ENCODE measurements around the gene TFB1M. TPM values are rescaled to one million over a fixed set of nuclear protein-coding genes. Genes with fewer than 3 reads are reported as not detected.
"Not testable (repeated sequence)": the region's sequence is repeated elsewhere in the genome, so short reads cannot be mapped to it uniquely, and the experiment has no call there.

Gene TFB1M
- polyA plus RNA-seq (2013, experiment 1 of 2): 35.6 TPM
- 35.3 TPM for polyA plus RNA-seq (2013, experiment 2 of 2)

- peaks cover 5% of the 10 kb centered on the region for H3K79me1 ChIP-seq (ENCODE audit: low read length)
- WGBS (ENCODE audit: extremely low coverage, insufficient coverage, low lambda C conversion rate): no CpG with 5 or more reads among the region's 52 CpGs
- H3K27ac ChIP-seq (ENCODE audit: low read depth, low read length): peak within 1 kb of the TSS; percentile 69
- DNase-seq: peak; percentile 100
- peak within 1 kb of the TSS; percentile 65 for H3K18ac ChIP-seq (ENCODE audit: low read length)
- peak within 1 kb of the TSS; percentile 74 for H3K23ac ChIP-seq (ENCODE audit: low read length)
- H2AK5ac ChIP-seq (ENCODE audit: low read length): no peak within 1 kb of the TSS
- H3K4me3 ChIP-seq (ENCODE audit: low read length): peak within 1 kb of the TSS; percentile 100
- peaks cover 7% of the 10 kb centered on the region for H3K79me2 ChIP-seq (ENCODE audit: control insufficient read depth, insufficient read depth, low read length)
- H3K36me3 ChIP-seq (ENCODE audit: control insufficient read depth, insufficient read depth, low read length): peaks cover under 1% of the 10 kb centered on the region
- H3K4ac ChIP-seq (ENCODE audit: low read depth, low read length): peak within 1 kb of the TSS; percentile 77
- no peak within 1 kb of the TSS for H2BK15ac ChIP-seq (replicated peaks; ENCODE audit: low read depth)
- no peaks in the 10 kb centered on the region for H3K27me3 ChIP-seq (ENCODE audit: insufficient read depth, low read length, poor library complexity)
- no peak within 1 kb of the TSS for H4K5ac ChIP-seq (ENCODE audit: low read length)
- H2BK5ac ChIP-seq (ENCODE audit: low read length): peak within 1 kb of the TSS; percentile 77
- peak within 1 kb of the TSS; percentile 99 for H3K56ac ChIP-seq (ENCODE audit: low read length)
- H3K9ac ChIP-seq (ENCODE audit: low read length): peak within 1 kb of the TSS; percentile 99
- H4K8ac ChIP-seq (ENCODE audit: low read depth, low read length): peak within 1 kb of the TSS; percentile 67
- peak within 1 kb of the TSS; percentile 99 for H3K4me2 ChIP-seq (ENCODE audit: low read length)
- no peak within 1 kb of the TSS for H2BK120ac ChIP-seq (ENCODE audit: low read depth, low read length)
- no peaks in the 10 kb centered on the region for H3K4me1 ChIP-seq (ENCODE audit: control insufficient read depth, low read depth, low read length)
Observed at GRCh38 chr6:155314092-155314772, at the start of gene TFB1M. TFB1M (minus strand) TSS chr6:155314484; CDS start chr6:155314428, 56 bp downstream.

GRCh38 chr6:155364021-155364420 is 49.7 kb upstream of the TFB1M start:
- H3K27me3 ChIP-seq (ENCODE audit: insufficient read depth, low read length, poor library complexity); H3K79me1 ChIP-seq (ENCODE audit: low read length); H3K27ac ChIP-seq (ENCODE audit: low read depth, low read length); H3K56ac ChIP-seq (ENCODE audit: low read length); H3K9ac ChIP-seq (ENCODE audit: low read length); H2BK5ac ChIP-seq (ENCODE audit: low read length); H3K4me2 ChIP-seq (ENCODE audit: low read length); H3K4me1 ChIP-seq (ENCODE audit: control insufficient read depth, low read depth, low read length); H3K79me2 ChIP-seq (ENCODE audit: control insufficient read depth, insufficient read depth, low read length); H2BK120ac ChIP-seq (ENCODE audit: low read depth, low read length); H3K23ac ChIP-seq (ENCODE audit: low read length); H2AK5ac ChIP-seq (ENCODE audit: low read length); H3K18ac ChIP-seq (ENCODE audit: low read length); H2BK15ac ChIP-seq (replicated peaks; ENCODE audit: low read depth); H4K5ac ChIP-seq (ENCODE audit: low read length); H3K4me3 ChIP-seq (ENCODE audit: low read length); DNase-seq; H4K8ac ChIP-seq (ENCODE audit: low read depth, low read length); H3K4ac ChIP-seq (ENCODE audit: low read depth, low read length); H3K36me3 ChIP-seq (ENCODE audit: control insufficient read depth, insufficient read depth, low read length): not testable (repeated sequence)
- no CpG with 5 or more reads among the region's 12 CpGs for WGBS (ENCODE audit: extremely low coverage, insufficient coverage, low lambda C conversion rate)

GRCh38 chr6:155362968-155363632 is 48.8 kb upstream of the TFB1M start:
- H2BK120ac ChIP-seq (ENCODE audit: low read depth, low read length); H4K8ac ChIP-seq (ENCODE audit: low read depth, low read length); H4K5ac ChIP-seq (ENCODE audit: low read length); H3K27me3 ChIP-seq (ENCODE audit: insufficient read depth, low read length, poor library complexity); H3K79me1 ChIP-seq (ENCODE audit: low read length); H2AK5ac ChIP-seq (ENCODE audit: low read length); H3K79me2 ChIP-seq (ENCODE audit: control insufficient read depth, insufficient read depth, low read length); H3K4me1 ChIP-seq (ENCODE audit: control insufficient read depth, low read depth, low read length); H2BK5ac ChIP-seq (ENCODE audit: low read length); H3K27ac ChIP-seq (ENCODE audit: low read depth, low read length); H3K9ac ChIP-seq (ENCODE audit: low read length); H3K4me3 ChIP-seq (ENCODE audit: low read length); DNase-seq; H3K36me3 ChIP-seq (ENCODE audit: control insufficient read depth, insufficient read depth, low read length); H3K23ac ChIP-seq (ENCODE audit: low read length); H3K4me2 ChIP-seq (ENCODE audit: low read length); H2BK15ac ChIP-seq (replicated peaks; ENCODE audit: low read depth); H3K4ac ChIP-seq (ENCODE audit: low read depth, low read length); H3K56ac ChIP-seq (ENCODE audit: low read length); H3K18ac ChIP-seq (ENCODE audit: low read length): not testable (repeated sequence)
- no CpG with 5 or more reads among the region's 39 CpGs for WGBS (ENCODE audit: extremely low coverage, insufficient coverage, low lambda C conversion rate)

GRCh38 chr6:155354167-155354566 is 39.9 kb upstream of the TFB1M start:
- Histone ChIP-seq H2BK5ac (ENCODE audit: low read length) (no peak overlapping the region), H3K27me3 (ENCODE audit: insufficient read depth, low read length, poor library complexity) (no peaks in the 10 kb centered on the region), H3K56ac (ENCODE audit: low read length) (no peak overlapping the region), H3K79me1 (ENCODE audit: low read length) (no peaks in the 10 kb centered on the region), H3K18ac (ENCODE audit: low read length) (no peak overlapping the region), H3K23ac (ENCODE audit: low read length) (no peak overlapping the region), H3K79me2 (ENCODE audit: control insufficient read depth, insufficient read depth, low read length) (no peaks in the 10 kb centered on the region), H3K4me3 (ENCODE audit: low read length) (no peak overlapping the region), H3K4ac (ENCODE audit: low read depth, low read length) (no peak overlapping the region), H3K36me3 (ENCODE audit: control insufficient read depth, insufficient read depth, low read length) (no peaks in the 10 kb centered on the region), H2BK120ac (ENCODE audit: low read depth, low read length) (no peak overlapping the region), H2AK5ac (ENCODE audit: low read length) (no peak overlapping the region), H4K5ac (ENCODE audit: low read length) (no peak overlapping the region), H4K8ac (ENCODE audit: low read depth, low read length) (no peak overlapping the region), H3K4me1 (ENCODE audit: control insufficient read depth, low read depth, low read length) (no peaks in the 10 kb centered on the region), H3K9ac (ENCODE audit: low read length) (no peak overlapping the region), H3K27ac (ENCODE audit: low read depth, low read length) (no peak overlapping the region), H2BK15ac (replicated peaks; ENCODE audit: low read depth) (no peak overlapping the region), H3K4me2 (ENCODE audit: low read length) (no peak overlapping the region)
- no peak for DNase-seq

- Histone ChIP-seq H3K4me1 (ENCODE audit: control insufficient read depth, low read depth, low read length) (no peaks in the 10 kb centered on the region), H3K18ac (ENCODE audit: low read length) (no peak overlapping the region), H2BK15ac (replicated peaks; ENCODE audit: low read depth) (no peak overlapping the region), H2BK120ac (ENCODE audit: low read depth, low read length) (no peak overlapping the region), H4K8ac (ENCODE audit: low read depth, low read length) (no peak overlapping the region), H3K79me1 (ENCODE audit: low read length) (no peaks in the 10 kb centered on the region), H3K27ac (ENCODE audit: low read depth, low read length) (no peak overlapping the region), H3K79me2 (ENCODE audit: control insufficient read depth, insufficient read depth, low read length) (no peaks in the 10 kb centered on the region), H2AK5ac (ENCODE audit: low read length) (no peak overlapping the region), H3K9ac (ENCODE audit: low read length) (no peak overlapping the region), H3K4me2 (ENCODE audit: low read length) (no peak overlapping the region), H3K56ac (ENCODE audit: low read length) (no peak overlapping the region), H3K36me3 (ENCODE audit: control insufficient read depth, insufficient read depth, low read length) (no peaks in the 10 kb centered on the region), H3K4ac (ENCODE audit: low read depth, low read length) (no peak overlapping the region), H3K23ac (ENCODE audit: low read length) (no peak overlapping the region), H2BK5ac (ENCODE audit: low read length) (no peak overlapping the region), H3K4me3 (ENCODE audit: low read length) (no peak overlapping the region), H4K5ac (ENCODE audit: low read length) (no peak overlapping the region), H3K27me3 (ENCODE audit: insufficient read depth, low read length, poor library complexity) (no peaks in the 10 kb centered on the region)
- no peak for DNase-seq
Observed at GRCh38 chr6:155352811-155353210, 38.5 kb upstream of the TFB1M start.

GRCh38 chr6:155352130-155352420 is 37.8 kb upstream of the TFB1M start:
- Histone ChIP-seq H4K8ac (ENCODE audit: low read depth, low read length) (no peak overlapping the region), H3K9ac (ENCODE audit: low read length) (no peak overlapping the region), H3K27me3 (ENCODE audit: insufficient read depth, low read length, poor library complexity) (no peaks in the 10 kb centered on the region), H3K36me3 (ENCODE audit: control insufficient read depth, insufficient read depth, low read length) (no peaks in the 10 kb centered on the region), H2BK15ac (replicated peaks; ENCODE audit: low read depth) (no peak overlapping the region), H3K79me2 (ENCODE audit: control insufficient read depth, insufficient read depth, low read length) (no peaks in the 10 kb centered on the region), H2BK5ac (ENCODE audit: low read length) (no peak overlapping the region), H2AK5ac (ENCODE audit: low read length) (no peak overlapping the region), H4K5ac (ENCODE audit: low read length) (no peak overlapping the region), H3K27ac (ENCODE audit: low read depth, low read length) (no peak overlapping the region), H3K23ac (ENCODE audit: low read length) (no peak overlapping the region), H3K79me1 (ENCODE audit: low read length) (no peaks in the 10 kb centered on the region), H3K4me1 (ENCODE audit: control insufficient read depth, low read depth, low read length) (no peaks in the 10 kb centered on the region), H2BK120ac (ENCODE audit: low read depth, low read length) (no peak overlapping the region), H3K56ac (ENCODE audit: low read length) (no peak overlapping the region), H3K18ac (ENCODE audit: low read length) (no peak overlapping the region), H3K4ac (ENCODE audit: low read depth, low read length) (no peak overlapping the region), H3K4me3 (ENCODE audit: low read length) (no peak overlapping the region), H3K4me2 (ENCODE audit: low read length) (no peak overlapping the region)
- no CpG with 5 or more reads among the region's 4 CpGs for WGBS (ENCODE audit: extremely low coverage, insufficient coverage, low lambda C conversion rate)
- no peak for DNase-seq

All from mesendoderm (in vitro differentiated cells).